H9 (cell line): ENCODE data around the gene SLC34A3. TPM values are rescaled to one million over a fixed set of nuclear protein-coding genes. Genes with fewer than 3 reads are reported as not detected.

Source experiments
- DNase-seq: peaks from one replicate; pipeline ENCODE4 v3.0.0-alpha.2; 2017
- H2AFZ ChIP-seq: one replicate; pipeline ENCODE4 v1.6.1; 2013; ENCODE audit warnings: mild to moderate bottlenecking, low read length, control low read depth, moderate library complexity
- H2AK5ac ChIP-seq: 2 replicates; pipeline ENCODE4 v1.6.1; 2013; ENCODE audit warnings: low read length, control low read depth, mixed read lengths; ENCODE audit not compliant: insufficient read length
- H2BK120ac ChIP-seq: one replicate; pipeline ENCODE4 v1.6.1; 2013; ENCODE audit warnings: low read depth, mild to moderate bottlenecking, low read length, control low read depth, inconsistent platforms; ENCODE audit not compliant: poor library complexity, severe bottlenecking
- H2BK12ac ChIP-seq: 2 replicates; pipeline ENCODE4 v1.6.1; 2013; ENCODE audit warnings: low read length, control low read depth, mixed read lengths, low read depth; ENCODE audit not compliant: insufficient read length
- H2BK15ac ChIP-seq: 2 replicates; pipeline ENCODE4 v1.6.1; 2013; ENCODE audit warnings: low read depth, low read length, control low read depth
- H2BK20ac ChIP-seq: one replicate; pipeline ENCODE4 v1.6.1; 2013; ENCODE audit warnings: low read depth, mild to moderate bottlenecking, low read length, control low read depth, inconsistent platforms; ENCODE audit not compliant: poor library complexity, severe bottlenecking
- H2BK5ac ChIP-seq: 2 replicates; pipeline ENCODE4 v1.6.1; 2013; ENCODE audit warnings: low read length, control low read depth, mixed read lengths; ENCODE audit not compliant: insufficient read length
- H3K14ac ChIP-seq: 2 replicates; pipeline ENCODE4 v1.6.1; 2013; ENCODE audit warnings: low read length, control low read depth; ENCODE audit not compliant: insufficient read depth
- H3K18ac ChIP-seq: 2 replicates; pipeline ENCODE4 v1.6.1; 2013; ENCODE audit warnings: low read depth, mild to moderate bottlenecking, mixed read lengths, low read length, control low read depth; ENCODE audit not compliant: insufficient read length
- H3K23ac ChIP-seq: 2 replicates; pipeline ENCODE4 v1.6.1; 2013; ENCODE audit warnings: low read length, control low read depth, mixed read lengths, low read depth; ENCODE audit not compliant: insufficient read length
- H3K23me2 ChIP-seq: 2 replicates; pipeline ENCODE4 v1.6.1; 2013; ENCODE audit warnings: low read depth, mild to moderate bottlenecking, mixed read lengths, low read length, control low read depth; ENCODE audit not compliant: insufficient read length, poor library complexity, severe bottlenecking
- H3K27ac ChIP-seq: 2 replicates; pipeline ENCODE4 v1.5.1; 2013; ENCODE audit warnings: low read length, control low read depth, mixed read lengths, low read depth; ENCODE audit not compliant: insufficient read length
- H3K27me3 ChIP-seq: 2 replicates; pipeline ENCODE4 v1.6.1; 2013; ENCODE audit warnings: low read length, control low read depth, inconsistent platforms; ENCODE audit not compliant: insufficient read depth
- H3K4ac ChIP-seq: 2 replicates; pipeline ENCODE4 v1.6.1; 2013; ENCODE audit warnings: low read depth, mild to moderate bottlenecking, control low read depth, inconsistent platforms, low read length, moderate library complexity
- H3K4me1 ChIP-seq: 2 replicates; pipeline ENCODE4 v1.6.1; 2013; ENCODE audit warnings: low read length, control low read depth, inconsistent platforms; ENCODE audit not compliant: insufficient read depth
- H3K4me2 ChIP-seq: 2 replicates; pipeline ENCODE4 v1.6.1; 2013; ENCODE audit warnings: low read length, control low read depth, mixed read lengths; ENCODE audit not compliant: insufficient read length, insufficient read depth
- H3K56ac ChIP-seq: 2 replicates; pipeline ENCODE4 v1.6.1; 2013; ENCODE audit warnings: low read depth, mild to moderate bottlenecking, mixed read lengths, low read length, control low read depth; ENCODE audit not compliant: insufficient read length
- H3K79me1 ChIP-seq: 2 replicates; pipeline ENCODE4 v1.6.1; 2013; ENCODE audit warnings: low read depth, mild to moderate bottlenecking, moderate library complexity, low read length, control low read depth, inconsistent platforms; ENCODE audit not compliant: insufficient read depth, poor library complexity, severe bottlenecking
- H3K79me2 ChIP-seq: 2 replicates; pipeline ENCODE4 v1.6.1; 2013; ENCODE audit warnings: low read length, control low read depth, inconsistent platforms; ENCODE audit not compliant: insufficient read depth
- H3K9ac ChIP-seq: 2 replicates; pipeline ENCODE4 v1.6.1; 2013; ENCODE audit warnings: low read length, control low read depth, mixed read lengths; ENCODE audit not compliant: insufficient read length; ENCODE audit errors: extremely low read depth
- H3K9me3 ChIP-seq: one replicate; pipeline ENCODE4 v1.6.1; 2013; ENCODE audit warnings: low read depth, low read length, inconsistent platforms; ENCODE audit not compliant: control insufficient read depth
- H3T11ph ChIP-seq: one replicate; pipeline ENCODE4 v1.6.1; 2013; ENCODE audit warnings: mild to moderate bottlenecking, low read length, control low read depth, inconsistent platforms
- H4K20me1 ChIP-seq: one replicate; pipeline ENCODE4 v1.6.1; 2013; ENCODE audit not compliant: control insufficient read depth, insufficient read length, insufficient read depth
- H4K5ac ChIP-seq: 2 replicates; pipeline ENCODE4 v1.6.1; 2013; ENCODE audit warnings: low read depth, mild to moderate bottlenecking, mixed read lengths, low read length, control low read depth; ENCODE audit not compliant: insufficient read length
- H4K8ac ChIP-seq: replicated peaks from 2 replicates; pipeline ENCODE4 v1.6.1; 2013; ENCODE audit warnings: low read length, control low read depth, mixed read lengths, low read depth; ENCODE audit not compliant: insufficient read length
- H4K91ac ChIP-seq: 2 replicates; pipeline ENCODE4 v1.6.1; 2013; ENCODE audit warnings: low read depth, mild to moderate bottlenecking, moderate library complexity, mixed read lengths, low read length, control low read depth; ENCODE audit not compliant: insufficient read length
- H3K27ac Mint-ChIP-seq, 3 experiments: 2 replicates in 2 of 3; 3 replicates in 1 of 3; pipeline ENCODE4 v1.8.0; 2020 to 2021; ENCODE audit warnings: mixed read lengths in 3 of 3, mild to moderate bottlenecking in 1 of 3, moderate library complexity in 1 of 3
- H3K27me3 Mint-ChIP-seq: 2 replicates; pipeline ENCODE4 v1.8.0; 2021; ENCODE audit warnings: low read depth, mild to moderate bottlenecking, moderate library complexity, mixed read lengths
- H3K36me3 Mint-ChIP-seq, 3 experiments: 2 replicates in 2 of 3; 3 replicates in 1 of 3; pipeline ENCODE4 v1.8.0; 2020 to 2021; ENCODE audit warnings: low read depth in 3 of 3, mixed read lengths in 3 of 3; ENCODE audit not compliant: insufficient read depth in 1 of 3
- H3K4me1 Mint-ChIP-seq, 2 experiments: 2 replicates each; pipeline ENCODE4 v1.8.0; 2020; ENCODE audit warnings: mixed read lengths in 2 of 2
- H3K4me3 Mint-ChIP-seq, 2 experiments: 2 replicates in 1 of 2; 3 replicates in 1 of 2; pipeline ENCODE4 v1.8.0; 2020 to 2021; ENCODE audit warnings: mild to moderate bottlenecking in 2 of 2, mixed read lengths in 2 of 2, moderate library complexity in 1 of 2
- H3K9me3 Mint-ChIP-seq, 2 experiments: 2 replicates in 1 of 2; 3 replicates in 1 of 2; pipeline ENCODE4 v1.8.0; 2020; ENCODE audit warnings: mild to moderate bottlenecking in 2 of 2, mixed read lengths in 2 of 2, moderate library complexity in 1 of 2
- WGBS: extraction: QIAGEN DNeasy Blood & Tissue Kit; methylation state at CpG from one replicate; pipeline ENCODE4 v1.1.7; 2013; ENCODE audit warnings: missing lambda C conversion rate, low lambda C conversion rate, mixed read lengths; ENCODE audit not compliant: insufficient read length; ENCODE audit errors: extremely low coverage; 5-methylcytosine and 5-hydroxymethylcytosine counted together
- total RNA-seq: library from RNA; stranded (reverse); gene quantifications from 2 replicates; pipeline ENCODE4 v1.2.1, GENCODE V29; 2021
- TF ChIP-seq, protein P1 (sequence below): fragments of 200-600 bp; sonication (generic); conservative IDR thresholded peaks from 3 replicates; pipeline ENCODE4 v1.8.0; 2021; ENCODE audit warnings: antibody characterized with exemption, mild to moderate bottlenecking

Gene SLC34A3
- total RNA-seq, 1 experiment from 2014 or later, result not detected

DNA sequence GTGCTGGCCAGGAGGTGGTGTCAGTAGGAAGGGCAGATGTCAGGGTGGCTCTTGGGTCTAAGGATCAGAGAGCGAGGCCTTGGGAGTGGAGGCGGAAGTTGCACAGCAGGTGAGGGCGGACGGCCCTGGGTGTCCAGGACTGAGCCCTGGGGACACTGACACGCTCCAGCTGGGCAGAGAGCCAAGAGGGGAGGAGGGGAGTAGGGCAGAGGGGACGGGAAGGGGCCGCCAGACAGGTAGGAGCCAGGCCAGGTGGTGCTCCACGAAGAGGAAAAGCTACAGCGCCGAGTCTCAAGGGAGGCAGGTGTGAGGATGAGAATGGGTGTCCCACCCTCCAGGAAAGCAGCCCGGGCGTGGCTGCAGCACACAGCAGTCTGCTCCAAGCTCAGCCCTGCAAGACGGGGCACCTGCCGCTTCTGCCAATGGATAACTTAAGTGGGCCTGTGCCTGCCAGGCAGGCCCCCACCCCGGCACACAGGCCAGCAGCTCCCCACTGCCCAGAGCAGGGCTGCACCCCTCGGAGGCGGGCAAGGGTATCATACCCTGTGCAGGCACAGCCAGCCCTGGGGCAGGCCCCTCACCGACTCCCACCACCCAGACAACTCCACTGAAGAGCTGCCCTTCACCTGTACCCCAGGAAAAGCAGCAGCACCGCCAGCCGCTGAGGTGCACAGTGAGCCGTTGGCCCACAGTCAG lies 35.0 kb upstream of the SLC34A3 start:
- Histone ChIP-seq H3K27me3 (no peaks in the 10 kb centered on the region), H3K23me2 (no peaks in the 10 kb centered on the region), H2BK12ac (no peak overlapping the region), H3K23ac (no peak overlapping the region), H3K56ac (no peak overlapping the region), H2BK20ac (no peak overlapping the region), H3K9me3 (no peaks in the 10 kb centered on the region), H3K9ac (no peak overlapping the region), H3K79me1 (peaks cover 3% of the 10 kb centered on the region), H3K4me1 (no peaks in the 10 kb centered on the region), H3T11ph (no peak overlapping the region), H4K5ac (no peak overlapping the region), H2BK5ac (no peak overlapping the region), H2BK120ac (no peak overlapping the region), H4K91ac (no peak overlapping the region), H3K27ac (no peak overlapping the region), H4K20me1 (no peaks in the 10 kb centered on the region), H3K4ac (no peak overlapping the region), H3K18ac (no peak overlapping the region), H2AFZ (no peak overlapping the region), H2AK5ac (no peak overlapping the region), H3K79me2 (no peaks in the 10 kb centered on the region), H2BK15ac (no peak overlapping the region), H4K8ac (no peak overlapping the region), H3K4me2 (no peak overlapping the region), H3K14ac (no peak overlapping the region)
- Mint-ChIP-seq H3K27me3 (peaks cover 2% of the 10 kb centered on the region; the same call in 1 of the 2 replicates), H3K36me3 (peaks cover 2 to 11% (median 6%) of the 10 kb centered on the region in 3 experiments; a peak in 5 of 7 replicates), H3K27ac (0 out of 7 replicates have a peak overlapping the region, but pooled peaks of 1 of the 3 experiments have one; percentile 18), H3K4me1 (peaks cover 5 to 16% of the 10 kb centered on the region in 2 experiments; a peak in 3 of 4 replicates), H3K4me3 (peak overlapping the region in 1 of 2 experiments; percentile 28; a peak in 1 of 5 replicates), H3K9me3 (no peaks in the 10 kb centered on the region)
- TF ChIP-seq, protein P1, sequence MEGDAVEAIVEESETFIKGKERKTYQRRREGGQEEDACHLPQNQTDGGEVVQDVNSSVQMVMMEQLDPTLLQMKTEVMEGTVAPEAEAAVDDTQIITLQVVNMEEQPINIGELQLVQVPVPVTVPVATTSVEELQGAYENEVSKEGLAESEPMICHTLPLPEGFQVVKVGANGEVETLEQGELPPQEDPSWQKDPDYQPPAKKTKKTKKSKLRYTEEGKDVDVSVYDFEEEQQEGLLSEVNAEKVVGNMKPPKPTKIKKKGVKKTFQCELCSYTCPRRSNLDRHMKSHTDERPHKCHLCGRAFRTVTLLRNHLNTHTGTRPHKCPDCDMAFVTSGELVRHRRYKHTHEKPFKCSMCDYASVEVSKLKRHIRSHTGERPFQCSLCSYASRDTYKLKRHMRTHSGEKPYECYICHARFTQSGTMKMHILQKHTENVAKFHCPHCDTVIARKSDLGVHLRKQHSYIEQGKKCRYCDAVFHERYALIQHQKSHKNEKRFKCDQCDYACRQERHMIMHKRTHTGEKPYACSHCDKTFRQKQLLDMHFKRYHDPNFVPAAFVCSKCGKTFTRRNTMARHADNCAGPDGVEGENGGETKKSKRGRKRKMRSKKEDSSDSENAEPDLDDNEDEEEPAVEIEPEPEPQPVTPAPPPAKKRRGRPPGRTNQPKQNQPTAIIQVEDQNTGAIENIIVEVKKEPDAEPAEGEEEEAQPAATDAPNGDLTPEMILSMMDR, result no peak
- WGBS, result no CpG with 5 or more reads among the region's 21 CpGs
- DNase-seq, result no peak
